Germinal center (tissue), 1 donor: ENCODE data around the gene TANC1.

Source experiments
- DNase-seq: peaks from one replicate; pipeline ENCODE4 v3.0.0; 2012; ENCODE audit warnings: mixed read lengths, low spot score

TANC1 gene

GRCh38 chr2:159267921-159268320, 299.5 kb downstream of the TANC1 start:
- no peak for DNase-seq

- DNase-seq = no peak
These were observed 302.4 kb downstream of the TANC1 start for GRCh38 chr2:159270744-159271379.

GRCh38 chr2:159272156-159272555, 303.7 kb downstream of the TANC1 start:
- no peak for DNase-seq

- DNase-seq = no peak
These were observed 306.7 kb downstream of the TANC1 start for GRCh38 chr2:159275111-159275510.

GRCh38 chr2:159279700-159280099, 311.3 kb downstream of the TANC1 start:
- DNase-seq = no peak

- no peak for DNase-seq
These were observed 312.6 kb downstream of the TANC1 start for GRCh38 chr2:159281002-159281401.
